ENCODE results near the gene APBB1IP. TPM values are rescaled to one million over a fixed set of nuclear protein-coding genes. Genes with fewer than 3 reads are reported as not detected.
"Not testable (repeated sequence)": the region's sequence is repeated elsewhere in the genome, so short reads cannot be mapped to it uniquely, and the experiment has no call there.

The APBB1IP gene
- total RNA-seq, 1 donor from 2014 or later, result 0.47 TPM

GRCh38 chr10:26550774-26551526 is 112.8 kb downstream of the APBB1IP start:
- no peak for DNase-seq (ENCODE audit: extremely low read depth, low read depth, low spot score)

GRCh38 chr10:26554246-26554645 is 116.1 kb downstream of the APBB1IP start:
- DNase-seq (ENCODE audit: extremely low read depth, low read depth, low spot score), result no peak

GRCh38 chr10:26555719-26556368 is 117.7 kb downstream of the APBB1IP start:
- DNase-seq (ENCODE audit: extremely low read depth, low read depth, low spot score), result no peak

DNA sequence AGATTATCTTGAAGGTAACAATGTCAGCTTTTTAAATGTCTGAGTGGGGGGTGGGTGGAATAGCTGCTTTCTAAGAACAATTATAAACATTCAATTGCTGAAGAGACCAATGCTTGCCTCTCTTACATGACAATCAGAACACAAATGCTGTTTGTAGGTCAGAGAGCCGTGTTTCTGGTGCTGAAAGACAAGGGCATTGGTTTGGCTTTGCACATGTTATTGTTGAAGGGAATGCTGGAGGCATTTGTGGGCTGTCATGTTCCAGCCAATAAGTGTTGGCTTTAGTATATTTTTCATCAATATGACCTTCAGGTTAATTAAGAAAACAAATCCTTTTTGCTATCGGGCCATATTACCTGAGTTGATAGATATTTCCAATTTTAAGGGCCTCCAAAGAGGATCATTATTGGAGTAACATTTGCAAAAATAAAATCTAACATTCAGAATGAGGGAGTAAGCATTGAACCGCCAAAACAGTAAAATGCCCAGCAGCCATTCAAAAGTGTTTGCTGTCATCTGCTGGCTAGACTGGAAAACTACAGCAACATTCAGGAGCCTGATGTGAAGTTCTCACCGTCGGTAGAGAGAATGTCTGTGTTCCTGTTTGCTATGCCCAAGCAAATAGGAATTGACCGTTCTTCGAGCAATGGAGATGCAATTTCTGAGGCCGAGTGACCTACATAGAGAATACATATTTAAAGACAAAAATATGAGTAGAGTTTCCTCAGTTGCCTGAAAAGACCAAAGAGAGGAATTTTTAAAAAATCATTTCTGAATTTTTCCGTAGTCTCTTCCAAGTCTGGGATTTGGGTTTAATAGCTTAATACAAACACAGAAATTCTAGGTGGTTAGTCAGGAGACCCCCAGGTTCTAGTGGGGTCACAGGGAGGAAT is 118.9 kb downstream of the APBB1IP start:
- DNase-seq (ENCODE audit: extremely low read depth, low read depth, low spot score), result no peak

DNA sequence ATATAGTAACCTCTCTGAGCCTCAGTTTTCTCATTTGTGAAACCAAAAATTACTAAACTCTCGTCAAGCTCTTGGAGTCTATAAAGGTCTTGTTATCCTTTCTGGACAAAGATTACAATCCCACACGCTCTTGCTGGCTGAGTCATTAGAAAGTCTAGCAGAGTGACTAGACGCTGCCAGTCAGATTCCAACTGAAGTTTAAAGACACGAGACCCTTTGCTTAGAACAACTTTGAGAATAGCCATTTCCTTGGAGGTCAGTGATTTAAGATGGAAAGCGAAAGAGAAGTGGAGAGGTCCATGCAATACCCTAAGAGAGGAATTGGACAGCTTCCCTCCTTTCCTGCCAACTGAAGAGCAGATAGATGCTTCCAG is 119.5 kb downstream of the APBB1IP start:
- no peak for DNase-seq (ENCODE audit: extremely low read depth, low read depth, low spot score)

GRCh38 chr10:26566525-26567350 is 128.6 kb downstream of the APBB1IP start:
- DNase-seq (ENCODE audit: extremely low read depth, low read depth, low spot score), result no peak

GRCh38 chr10:26567351-26567721 is 129.2 kb downstream of the APBB1IP start:
- DNase-seq (ENCODE audit: extremely low read depth, low read depth, low spot score), result no peak

DNA sequence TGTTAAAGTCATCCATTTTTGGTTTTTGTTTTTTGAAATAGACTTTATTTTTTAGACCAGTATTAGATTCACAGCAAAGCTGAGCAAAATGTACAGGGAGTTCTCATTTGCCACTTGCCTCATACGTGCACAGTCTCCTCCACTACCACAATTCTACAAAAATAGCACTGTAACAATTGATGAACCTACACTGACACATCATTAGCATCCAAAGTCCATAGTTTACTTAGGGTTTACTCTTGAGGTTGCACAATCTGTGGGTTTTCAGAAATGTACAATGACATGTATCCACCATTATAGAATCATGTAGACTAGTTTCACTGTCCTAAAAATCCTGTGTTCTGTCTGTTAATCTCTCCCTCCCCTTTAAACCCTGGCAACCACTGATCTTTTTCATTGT is 133.5 kb downstream of the APBB1IP start:
- no peak for DNase-seq (ENCODE audit: extremely low read depth, low read depth, low spot score)

GRCh38 chr10:26573674-26574073 is 135.5 kb downstream of the APBB1IP start:
- no peak for DNase-seq (ENCODE audit: extremely low read depth, low read depth, low spot score)

- DNase-seq (ENCODE audit: extremely low read depth, low read depth, low spot score), result no peak
These were observed 136.6 kb downstream of the APBB1IP start for GRCh38 chr10:26574783-26575182.

GRCh38 chr10:26578371-26578770 is 140.2 kb downstream of the APBB1IP start:
- DNase-seq (ENCODE audit: extremely low read depth, low read depth, low spot score), result not testable (repeated sequence)

- DNase-seq (ENCODE audit: extremely low read depth, low read depth, low spot score), result no peak
These were observed 141.3 kb downstream of the APBB1IP start for GRCh38 chr10:26579256-26580063.

DNA sequence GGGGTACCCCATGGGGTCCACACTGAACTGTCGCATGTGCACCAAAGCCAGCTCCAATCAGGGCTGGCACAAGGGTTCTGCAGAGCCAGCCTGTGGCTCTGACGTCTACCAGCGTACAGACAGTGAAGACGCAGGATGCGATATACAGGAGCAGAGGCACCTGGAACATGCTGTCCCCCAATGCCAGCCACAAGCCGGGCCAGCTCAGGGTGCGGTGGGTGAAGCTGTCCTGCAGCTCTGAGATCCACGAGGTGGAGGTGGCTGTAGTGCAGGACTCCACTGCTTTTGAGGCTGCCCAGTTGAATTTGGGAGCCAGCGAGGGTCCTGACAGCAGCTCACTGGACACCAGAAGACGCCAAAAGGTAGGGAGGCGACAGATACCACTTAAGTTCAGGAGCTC is 148.1 kb downstream of the APBB1IP start:
- DNase-seq (ENCODE audit: extremely low read depth, low read depth, low spot score), result no peak

DNA sequence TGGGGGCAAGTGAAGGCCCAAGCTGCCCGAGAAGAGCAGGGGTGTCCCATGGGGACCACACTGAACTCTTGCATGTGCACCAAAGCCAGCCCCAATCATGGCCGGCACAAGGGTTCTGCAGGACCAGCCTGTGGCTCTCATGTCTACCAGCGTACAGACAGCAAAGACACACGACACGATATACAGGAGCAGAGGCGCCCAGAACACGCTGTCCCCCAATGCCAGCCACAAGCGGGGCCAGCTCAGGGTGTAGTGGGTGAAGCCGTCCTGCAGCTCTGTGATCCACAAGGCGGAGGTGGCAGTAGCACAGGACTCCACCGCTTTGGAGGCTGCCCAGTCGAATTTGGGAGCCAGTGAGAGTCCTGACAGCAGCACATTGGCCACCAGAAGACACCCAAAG is 150.5 kb downstream of the APBB1IP start:
- no peak for DNase-seq (ENCODE audit: extremely low read depth, low read depth, low spot score)

DNA sequence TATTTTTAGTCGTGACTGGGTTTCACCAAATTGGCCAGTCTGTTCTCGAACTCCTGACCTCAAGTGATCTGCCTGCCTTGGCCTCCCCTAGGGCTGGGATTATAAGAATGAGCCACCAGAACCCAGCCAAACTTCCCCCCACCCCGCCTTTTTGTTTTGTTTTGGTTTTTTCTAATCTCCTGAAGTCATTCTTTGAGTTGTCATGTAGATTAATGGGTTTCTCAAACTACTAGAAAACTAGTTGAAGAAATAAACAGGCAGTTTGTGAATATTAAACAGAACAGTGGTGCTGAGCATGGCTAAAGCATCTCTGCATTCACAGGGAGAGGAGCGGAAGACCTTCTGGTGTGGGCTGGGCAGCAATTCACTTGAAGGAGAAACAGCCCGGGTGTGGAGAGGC is 151.7 kb downstream of the APBB1IP start:
- DNase-seq (ENCODE audit: extremely low read depth, low read depth, low spot score), result not testable (repeated sequence)

DNA sequence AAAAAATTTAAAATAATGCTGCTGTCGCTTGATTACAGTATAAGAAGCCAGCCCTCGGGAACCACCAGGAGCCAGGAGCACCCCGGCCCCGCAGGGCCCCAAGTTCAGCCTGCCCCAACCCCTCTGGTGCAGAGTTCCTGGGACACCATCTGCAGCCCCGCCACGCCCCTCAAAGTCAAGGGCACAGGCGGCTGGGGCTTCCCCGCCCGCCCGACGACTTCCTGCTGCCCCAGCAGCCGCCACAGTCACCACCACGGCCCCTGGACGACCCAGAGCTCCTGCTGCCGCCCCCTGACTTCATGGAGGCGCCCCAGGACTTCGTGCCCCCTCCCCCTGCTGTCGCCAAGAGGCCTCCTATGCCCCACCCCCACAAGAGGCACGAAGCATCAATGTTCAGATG is 155.8 kb downstream of the APBB1IP start:
- DNase-seq (ENCODE audit: extremely low read depth, low read depth, low spot score), result no peak

DNA sequence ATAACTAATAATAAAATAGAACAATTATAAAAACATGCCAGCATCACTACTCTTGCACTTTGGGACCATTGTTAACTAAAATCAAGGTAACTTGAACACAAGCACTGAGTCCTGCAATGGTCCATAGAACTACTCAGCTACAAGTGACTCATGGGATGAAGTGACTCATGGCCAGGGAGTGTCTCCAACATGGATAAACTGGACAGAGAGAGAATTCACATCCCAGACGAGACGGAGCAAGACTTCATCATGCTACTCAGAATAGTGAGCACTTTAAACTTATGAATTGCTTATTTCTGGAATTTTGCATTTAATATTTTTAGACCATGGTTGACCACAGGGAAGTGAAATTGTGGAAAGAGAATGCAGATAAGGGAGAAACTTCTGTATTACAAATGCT is 165.1 kb downstream of the APBB1IP start:
- not testable (repeated sequence) for DNase-seq (ENCODE audit: extremely low read depth, low read depth, low spot score)

- DNase-seq (ENCODE audit: extremely low read depth, low read depth, low spot score), result not testable (repeated sequence)
These were observed 166.4 kb downstream of the APBB1IP start for GRCh38 chr10:26604320-26605093.

GRCh38 chr10:26606389-26606877 is 168.3 kb downstream of the APBB1IP start:
- peak; percentile 2 for DNase-seq (ENCODE audit: extremely low read depth, low read depth, low spot score)
